ENCODE data around the gene CUL4A.
"Not testable (repeated sequence)": the region's sequence is repeated elsewhere in the genome, so short reads cannot be mapped to it uniquely, and the experiment has no call there.

The CUL4A gene

DNA sequence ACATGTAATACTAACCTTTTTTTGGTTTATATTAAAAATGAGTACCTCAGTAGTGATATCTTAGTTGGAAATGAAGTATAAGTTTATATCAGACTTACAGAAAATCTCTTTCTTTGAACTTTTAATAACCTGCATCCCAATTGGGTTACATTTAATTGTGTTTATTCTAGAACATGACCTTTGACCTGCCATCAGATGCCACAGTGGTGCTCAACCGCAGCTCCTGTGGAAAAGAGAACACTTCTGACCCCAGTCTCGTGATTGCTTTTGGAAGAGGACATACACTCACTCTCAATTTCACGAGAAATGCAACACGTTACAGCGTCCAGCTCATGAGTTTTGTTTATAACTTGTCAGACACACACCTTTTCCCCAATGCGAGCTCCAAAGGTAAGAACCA is 100.1 kb downstream of the CUL4A start:
- H4K20me1 ChIP-seq (ENCODE audit: control insufficient read depth, insufficient read depth, low read depth, low read length), result no peaks in the 10 kb centered on the region; the same call in 1 of the 2 replicates
- H3K9me2 ChIP-seq (replicated peaks; ENCODE audit: control insufficient read depth, low read length), result no peaks in the 10 kb centered on the region
- no peak overlapping the region for H3K4me3 ChIP-seq (ENCODE audit: low read length)
- H3K79me2 ChIP-seq (ENCODE audit: control insufficient read depth, low read length), result peaks cover 46% of the 10 kb centered on the region
- H3K36me3 ChIP-seq (ENCODE audit: control insufficient read depth, low read length), result peaks cover 32% of the 10 kb centered on the region
- no peaks in the 10 kb centered on the region for H3K4me1 ChIP-seq (ENCODE audit: control insufficient read depth, low read length)
- no peak overlapping the region for H3K27ac ChIP-seq (ENCODE audit: low read depth, low read length)
- no peaks in the 10 kb centered on the region for H3F3A ChIP-seq (ENCODE audit: control insufficient read depth, insufficient read depth)
- H3K9me3 ChIP-seq (ENCODE audit: control insufficient read depth, insufficient read depth, low read length), result no peaks in the 10 kb centered on the region
- TF ChIP-seq, protein P1, sequence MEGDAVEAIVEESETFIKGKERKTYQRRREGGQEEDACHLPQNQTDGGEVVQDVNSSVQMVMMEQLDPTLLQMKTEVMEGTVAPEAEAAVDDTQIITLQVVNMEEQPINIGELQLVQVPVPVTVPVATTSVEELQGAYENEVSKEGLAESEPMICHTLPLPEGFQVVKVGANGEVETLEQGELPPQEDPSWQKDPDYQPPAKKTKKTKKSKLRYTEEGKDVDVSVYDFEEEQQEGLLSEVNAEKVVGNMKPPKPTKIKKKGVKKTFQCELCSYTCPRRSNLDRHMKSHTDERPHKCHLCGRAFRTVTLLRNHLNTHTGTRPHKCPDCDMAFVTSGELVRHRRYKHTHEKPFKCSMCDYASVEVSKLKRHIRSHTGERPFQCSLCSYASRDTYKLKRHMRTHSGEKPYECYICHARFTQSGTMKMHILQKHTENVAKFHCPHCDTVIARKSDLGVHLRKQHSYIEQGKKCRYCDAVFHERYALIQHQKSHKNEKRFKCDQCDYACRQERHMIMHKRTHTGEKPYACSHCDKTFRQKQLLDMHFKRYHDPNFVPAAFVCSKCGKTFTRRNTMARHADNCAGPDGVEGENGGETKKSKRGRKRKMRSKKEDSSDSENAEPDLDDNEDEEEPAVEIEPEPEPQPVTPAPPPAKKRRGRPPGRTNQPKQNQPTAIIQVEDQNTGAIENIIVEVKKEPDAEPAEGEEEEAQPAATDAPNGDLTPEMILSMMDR (IDR thresholded peaks at IDR 0.05; ENCODE audit: low read depth, low read length, poor library complexity, severe bottlenecking), result no peak
- no peak for TF ChIP-seq EZH2phosphoT487 (IDR thresholded peaks at IDR 0.05; ENCODE audit: borderline replicate concordance, low read length)
- no peaks in the 10 kb centered on the region for H3K27me3 ChIP-seq (ENCODE audit: control insufficient read depth, low read length)
- no peak overlapping the region for H3K4me2 ChIP-seq (ENCODE audit: low read length)

GRCh38 chr13:113314112-113314511 is 104.7 kb downstream of the CUL4A start:
- not testable (repeated sequence) for H4K20me1 ChIP-seq (ENCODE audit: control insufficient read depth, insufficient read depth, low read depth, low read length); H3K4me3 ChIP-seq (ENCODE audit: low read length); H3K27me3 ChIP-seq (ENCODE audit: control insufficient read depth, low read length); H3K9me3 ChIP-seq (ENCODE audit: control insufficient read depth, insufficient read depth, low read length); H3K9me2 ChIP-seq (replicated peaks; ENCODE audit: control insufficient read depth, low read length); H3K27ac ChIP-seq (ENCODE audit: low read depth, low read length); H3F3A ChIP-seq (ENCODE audit: control insufficient read depth, insufficient read depth); H3K4me2 ChIP-seq (ENCODE audit: low read length); H3K4me1 ChIP-seq (ENCODE audit: control insufficient read depth, low read length)
- Histone ChIP-seq H3K79me2 (ENCODE audit: control insufficient read depth, low read length) (peaks cover 15% of the 10 kb centered on the region), H3K36me3 (ENCODE audit: control insufficient read depth, low read length) (peaks cover 36% of the 10 kb centered on the region)

GRCh38 chr13:113314895-113315470 is 105.6 kb downstream of the CUL4A start:
- not testable (repeated sequence) for H3K9me3 ChIP-seq (ENCODE audit: control insufficient read depth, insufficient read depth, low read length); H3K27me3 ChIP-seq (ENCODE audit: control insufficient read depth, low read length); H3K4me1 ChIP-seq (ENCODE audit: control insufficient read depth, low read length); H3K9me2 ChIP-seq (replicated peaks; ENCODE audit: control insufficient read depth, low read length); H4K20me1 ChIP-seq (ENCODE audit: control insufficient read depth, insufficient read depth, low read depth, low read length); H3K4me3 ChIP-seq (ENCODE audit: low read length); H3K27ac ChIP-seq (ENCODE audit: low read depth, low read length); H3K4me2 ChIP-seq (ENCODE audit: low read length); H3F3A ChIP-seq (ENCODE audit: control insufficient read depth, insufficient read depth); H3K79me2 ChIP-seq (ENCODE audit: control insufficient read depth, low read length)
- H3K36me3 ChIP-seq (ENCODE audit: control insufficient read depth, low read length), result peaks cover 38% of the 10 kb centered on the region

DNA sequence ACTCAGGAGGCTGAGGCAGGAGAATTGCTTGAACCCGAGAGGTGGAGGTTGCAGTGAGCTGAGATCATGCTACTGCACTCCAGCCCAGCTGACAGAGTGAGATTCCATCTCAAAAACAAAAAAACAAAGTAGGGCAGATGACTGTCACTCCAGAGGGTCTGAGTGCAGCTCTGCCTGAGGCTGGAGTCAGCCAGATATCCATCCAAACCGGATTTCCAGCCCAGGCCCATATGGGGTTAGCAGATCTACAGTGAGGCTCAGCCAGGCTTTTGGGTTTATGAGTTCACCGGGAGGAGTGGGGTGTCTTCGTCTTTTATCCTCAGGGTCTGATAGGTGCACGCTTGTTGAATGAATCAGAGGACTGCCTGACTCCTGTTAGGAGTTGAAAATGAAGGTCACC is 106.6 kb downstream of the CUL4A start:
- Histone ChIP-seq H4K20me1 (ENCODE audit: control insufficient read depth, insufficient read depth, low read depth, low read length) (peaks cover 3% of the 10 kb centered on the region; the same call in 1 of the 2 replicates), H3F3A (ENCODE audit: control insufficient read depth, insufficient read depth) (no peaks in the 10 kb centered on the region), H3K27me3 (ENCODE audit: control insufficient read depth, low read length) (no peaks in the 10 kb centered on the region), H3K36me3 (ENCODE audit: control insufficient read depth, low read length) (peaks cover 43% of the 10 kb centered on the region), H3K9me3 (ENCODE audit: control insufficient read depth, insufficient read depth, low read length) (no peaks in the 10 kb centered on the region), H3K27ac (ENCODE audit: low read depth, low read length) (no peak overlapping the region), H3K9me2 (replicated peaks; ENCODE audit: control insufficient read depth, low read length) (no peaks in the 10 kb centered on the region), H3K79me2 (ENCODE audit: control insufficient read depth, low read length) (peaks cover 8% of the 10 kb centered on the region), H3K4me3 (ENCODE audit: low read length) (no peak overlapping the region), H3K4me1 (ENCODE audit: control insufficient read depth, low read length) (no peaks in the 10 kb centered on the region), H3K4me2 (ENCODE audit: low read length) (no peak overlapping the region)
- no peak for TF ChIP-seq EZH2phosphoT487 (IDR thresholded peaks at IDR 0.05; ENCODE audit: borderline replicate concordance, low read length)
- TF ChIP-seq, protein P1 (IDR thresholded peaks at IDR 0.05; ENCODE audit: low read depth, low read length, poor library complexity, severe bottlenecking), result no peak
